GM19324 (cell line): Measurements from ENCODE around the gene CDHR3.

Source experiments
- ATAC-seq: cut with Tn5 transposase; IDR thresholded peaks from one replicate; pipeline ENCODE4 v1.9.1; 2021; ENCODE audit warnings: mild to moderate bottlenecking, moderate library complexity; ENCODE audit not compliant: unreplicated experiment, low FRiP score

Gene CDHR3

GRCh38 chr7:106080300-106080987 lies 117.4 kb downstream of the CDHR3 start:
- no peak for ATAC-seq

GRCh38 chr7:106082087-106082854 lies 119.2 kb downstream of the CDHR3 start:
- ATAC-seq = no peak
